Muscle layer of colon (tissue), 2 donors: ENCODE results near the gene KIF3A.
A peak's percentile ranks its signal among the peaks of the same experiment; 100 is the strongest.

Experiments used
- H3K27ac ChIP-seq: one replicate; pipeline ENCODE4 v1.7.0; 2013; ENCODE audit warnings: low read depth, mild to moderate bottlenecking, low read length, moderate library complexity
- H3K27me3 ChIP-seq, 2 donors: one replicate each; pipeline ENCODE4 v1.7.0; 2013; ENCODE audit warnings: low read length in 2 of 2, mild to moderate bottlenecking in 2 of 2; ENCODE audit not compliant: insufficient read depth in 2 of 2, control insufficient read depth in 1 of 2
- H3K36me3 ChIP-seq: one replicate; pipeline ENCODE4 v1.7.0; 2013; ENCODE audit warnings: mild to moderate bottlenecking, low read length; ENCODE audit not compliant: insufficient read depth
- H3K4me1 ChIP-seq: one replicate; pipeline ENCODE4 v1.7.0; 2013; ENCODE audit warnings: mild to moderate bottlenecking, low read length; ENCODE audit not compliant: insufficient read depth
- H3K4me3 ChIP-seq, 2 donors: one replicate each; pipeline ENCODE4 v1.7.0; 2013; ENCODE audit warnings: low read length in 2 of 2, low read depth in 1 of 2, mild to moderate bottlenecking in 1 of 2, moderate library complexity in 1 of 2
- H3K9ac ChIP-seq: one replicate; pipeline ENCODE4 v1.7.0; 2013; ENCODE audit warnings: low read length
- H3K9me3 ChIP-seq: one replicate; pipeline ENCODE4 v1.7.0; 2013; ENCODE audit warnings: mild to moderate bottlenecking, low read length
- donor health status: abdominal sarcoma.
- donor health status: Adenocarcinoma of cecum.

KIF3A gene

GRCh38 chr5:132662925-132663770 lies 74.2 kb downstream of the KIF3A start:
- Histone ChIP-seq H3K27ac (no peak overlapping the region), H3K9me3 (no peaks in the 10 kb centered on the region), H3K4me1 (no peaks in the 10 kb centered on the region), H3K9ac (no peak overlapping the region), H3K4me3 (no peak overlapping the region), H3K27me3 (no peaks in the 10 kb centered on the region), H3K36me3 (no peaks in the 10 kb centered on the region)

- no peaks in the 10 kb centered on the region for H3K9me3 ChIP-seq
- H3K27me3 ChIP-seq: peaks cover 0 to 3% of the 10 kb centered on the region in 2 donors
- no peak overlapping the region for H3K4me3 ChIP-seq
- no peak overlapping the region for H3K9ac ChIP-seq
- no peaks in the 10 kb centered on the region for H3K4me1 ChIP-seq
- H3K27ac ChIP-seq: no peak overlapping the region
- no peaks in the 10 kb centered on the region for H3K36me3 ChIP-seq
Observed at GRCh38 chr5:132662004-132662401, 75.3 kb downstream of the KIF3A start.

- H3K36me3 ChIP-seq: no peaks in the 10 kb centered on the region
- H3K4me3 ChIP-seq: no peak overlapping the region
- H3K27me3 ChIP-seq: peaks cover 5 to 9% of the 10 kb centered on the region in 2 donors
- peaks cover 4% of the 10 kb centered on the region for H3K4me1 ChIP-seq
- no peaks in the 10 kb centered on the region for H3K9me3 ChIP-seq
- no peak overlapping the region for H3K27ac ChIP-seq
- H3K9ac ChIP-seq: no peak overlapping the region
Observed at GRCh38 chr5:132661231-132662003, 75.9 kb downstream of the KIF3A start.

GRCh38 chr5:132659598-132660493 lies 77.5 kb downstream of the KIF3A start:
- H3K36me3 ChIP-seq: no peaks in the 10 kb centered on the region
- peaks cover 8% of the 10 kb centered on the region for H3K4me1 ChIP-seq
- H3K9me3 ChIP-seq: no peaks in the 10 kb centered on the region
- peaks cover 5 to 23% of the 10 kb centered on the region in 2 donors for H3K27me3 ChIP-seq
- H3K9ac ChIP-seq: no peak overlapping the region
- H3K4me3 ChIP-seq: no peak overlapping the region
- H3K27ac ChIP-seq: no peak overlapping the region

GRCh38 chr5:132658381-132659302 lies 78.7 kb downstream of the KIF3A start:
- H3K9ac ChIP-seq: no peak overlapping the region
- peaks cover 8% of the 10 kb centered on the region for H3K4me1 ChIP-seq
- no peak overlapping the region for H3K27ac ChIP-seq
- no peaks in the 10 kb centered on the region for H3K36me3 ChIP-seq
- H3K4me3 ChIP-seq: no peak overlapping the region
- H3K9me3 ChIP-seq: no peaks in the 10 kb centered on the region
- H3K27me3 ChIP-seq: peaks cover 7 to 32% of the 10 kb centered on the region in 2 donors

- no peak within 1 kb of the TSS for H3K4me3 ChIP-seq
- H3K27ac ChIP-seq: no peak within 1 kb of the TSS
- no peak within 1 kb of the TSS for H3K9ac ChIP-seq
- H3K9me3 ChIP-seq: no peaks in the 10 kb centered on the region
- no peaks in the 10 kb centered on the region for H3K36me3 ChIP-seq
- H3K27me3 ChIP-seq: peaks cover 12 to 32% of the 10 kb centered on the region in 2 donors
- peaks cover 8% of the 10 kb centered on the region for H3K4me1 ChIP-seq
Observed at GRCh38 chr5:132657676-132658380, 79.5 kb downstream of the KIF3A start, which contains the start of gene IL13. TSS of gene IL13 (plus strand) at chr5:132658173. CDS start at chr5:132658187, 14 bp downstream.

- H3K4me3 ChIP-seq: peak overlapping the region; percentile 47 to 64
- H3K4me1 ChIP-seq: peaks cover 8% of the 10 kb centered on the region
- H3K9me3 ChIP-seq: no peaks in the 10 kb centered on the region
- no peak overlapping the region for H3K27ac ChIP-seq
- no peak overlapping the region for H3K9ac ChIP-seq
- H3K27me3 ChIP-seq: peaks cover 12 to 32% of the 10 kb centered on the region in 2 donors
- H3K36me3 ChIP-seq: no peaks in the 10 kb centered on the region
Observed at GRCh38 chr5:132656774-132657355, 80.5 kb downstream of the KIF3A start.

GRCh38 chr5:132655821-132656773 lies 81.2 kb downstream of the KIF3A start:
- peaks cover 12 to 32% of the 10 kb centered on the region in 2 donors for H3K27me3 ChIP-seq
- H3K27ac ChIP-seq: no peak overlapping the region
- no peaks in the 10 kb centered on the region for H3K36me3 ChIP-seq
- no peaks in the 10 kb centered on the region for H3K9me3 ChIP-seq
- no peak overlapping the region for H3K9ac ChIP-seq
- H3K4me3 ChIP-seq: peak overlapping the region; percentile 47 to 64
- H3K4me1 ChIP-seq: peaks cover 8% of the 10 kb centered on the region

- Histone ChIP-seq H3K9me3 (no peaks in the 10 kb centered on the region), H3K9ac (no peak overlapping the region), H3K36me3 (no peaks in the 10 kb centered on the region), H3K27me3 (peaks cover 12 to 32% of the 10 kb centered on the region in 2 donors), H3K4me1 (peaks cover 8% of the 10 kb centered on the region), H3K4me3 (no peak overlapping the region), H3K27ac (no peak overlapping the region)
Observed at GRCh38 chr5:132653716-132654115, 83.6 kb downstream of the KIF3A start.
